HG03565 (cell line): Measurements from ENCODE around the gene AKT3.

Experiments
- ATAC-seq: cut with Tn5 transposase; IDR thresholded peaks from one replicate; pipeline ENCODE4 v1.9.1; 2021; ENCODE audit warnings: mild to moderate bottlenecking, moderate library complexity; ENCODE audit not compliant: unreplicated experiment

The AKT3 gene

DNA sequence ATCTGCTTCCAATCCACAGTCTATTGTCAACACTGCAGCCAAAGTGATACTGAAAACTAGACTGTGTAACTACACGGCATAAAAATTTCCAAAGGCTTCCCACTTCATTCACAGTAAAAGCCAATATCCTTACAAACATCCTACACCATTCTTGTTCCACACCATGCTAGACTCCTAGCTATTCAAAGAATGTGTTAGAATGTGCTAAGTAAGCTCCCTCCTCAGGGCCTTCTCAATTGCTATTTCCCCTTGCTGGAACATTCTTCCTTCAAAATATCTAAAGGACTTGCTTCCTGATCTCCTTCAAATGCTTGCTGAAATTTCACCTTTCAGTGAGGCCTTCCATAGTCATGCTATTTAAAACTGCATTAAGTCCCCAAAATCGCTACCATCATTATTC, 228.1 kb downstream of the AKT3 start:
- no peak for ATAC-seq

DNA sequence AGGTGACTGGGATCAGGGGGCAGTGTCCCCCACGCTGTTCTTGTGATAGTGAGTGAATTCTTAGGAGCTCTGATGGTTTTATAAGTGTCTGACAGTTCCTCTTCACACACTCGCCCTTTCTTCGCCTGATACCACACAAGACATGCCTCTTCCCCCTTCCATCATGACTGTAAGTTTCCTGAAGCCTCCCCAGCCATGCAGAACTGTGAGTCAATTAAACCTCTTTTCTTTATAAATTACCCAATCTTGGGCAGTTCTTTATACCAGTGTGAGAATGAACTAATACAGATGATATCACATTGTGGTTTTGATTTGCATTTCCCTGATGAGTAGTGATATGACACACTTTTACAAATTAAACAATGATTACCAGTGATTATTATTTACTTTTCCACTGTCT, 229.9 kb downstream of the AKT3 start:
- no peak for ATAC-seq

DNA sequence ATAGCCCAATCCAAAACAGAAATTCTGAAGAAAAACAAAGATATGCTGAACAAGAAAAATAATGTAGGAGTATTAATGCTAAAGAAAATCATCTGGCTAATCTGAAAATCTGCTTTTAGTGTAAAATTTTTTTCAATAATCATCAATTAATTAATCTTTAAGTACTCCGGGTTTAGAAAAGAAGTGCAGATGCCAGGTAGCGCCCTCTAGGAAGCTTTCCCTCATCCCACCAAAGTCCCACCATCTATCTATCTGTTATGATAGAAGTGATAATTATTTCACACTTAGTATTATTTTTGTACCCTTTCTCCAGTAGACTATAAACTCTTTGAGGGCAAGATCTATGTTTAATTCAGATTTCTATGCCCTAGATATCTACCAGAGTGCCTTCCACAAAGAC, 240.3 kb downstream of the AKT3 start:
- ATAC-seq: no peak

DNA sequence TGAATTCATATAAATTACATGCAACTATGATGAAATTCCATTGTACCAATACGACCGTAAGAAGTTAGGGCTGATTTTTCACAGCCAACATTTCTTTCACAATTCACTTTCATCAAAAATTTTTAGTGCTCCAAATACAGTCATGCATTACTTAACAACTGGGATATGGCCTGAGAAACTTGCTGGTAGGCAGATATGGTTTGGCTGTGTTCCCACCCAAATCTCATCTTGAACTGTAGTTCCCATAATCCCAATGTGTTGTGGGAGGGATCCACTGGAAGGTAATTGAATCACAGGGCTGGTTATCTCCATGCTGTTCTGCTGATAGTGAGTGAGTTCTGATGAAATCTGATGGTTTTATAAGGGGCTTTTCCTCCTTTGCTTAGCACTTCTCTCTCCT, 244.4 kb downstream of the AKT3 start:
- ATAC-seq: no peak

DNA sequence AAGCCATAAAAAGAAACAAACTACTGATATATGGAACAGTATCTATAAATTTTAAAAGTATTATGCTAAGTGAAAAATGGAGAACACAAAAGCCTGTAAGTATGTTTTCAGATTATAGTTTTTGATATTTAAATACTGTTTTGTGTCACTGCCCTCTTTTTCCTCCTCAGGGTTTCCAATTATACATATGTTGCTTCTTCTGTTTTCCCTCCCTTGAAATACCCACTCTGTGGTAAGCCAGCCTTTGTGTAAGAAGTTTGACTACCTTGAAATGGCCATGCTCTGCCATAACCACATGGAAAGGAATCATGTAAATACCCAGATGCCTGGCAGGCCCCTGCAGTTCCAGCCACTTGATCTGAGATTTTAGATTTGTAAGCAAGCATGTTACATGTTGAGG, 248.3 kb downstream of the AKT3 start:
- ATAC-seq: no peak

DNA sequence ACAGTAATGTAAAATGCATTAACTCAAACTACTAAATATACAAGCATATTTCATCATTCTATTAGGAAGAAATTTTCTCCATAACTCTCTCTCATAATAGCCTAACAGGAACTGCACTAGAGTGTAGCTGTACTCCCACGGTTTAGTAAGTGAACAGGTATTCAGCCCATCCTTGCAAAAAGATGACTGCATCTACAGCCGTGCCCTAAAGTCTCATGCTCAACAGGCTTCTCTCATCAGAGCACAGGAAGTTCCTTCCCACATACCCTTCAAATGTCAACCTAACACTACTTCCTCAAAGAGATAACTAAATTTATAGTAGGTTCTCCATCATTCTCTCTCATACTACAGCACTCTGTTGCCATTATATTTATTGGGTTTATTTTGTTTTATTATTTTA, 251.6 kb downstream of the AKT3 start:
- no peak for ATAC-seq

DNA sequence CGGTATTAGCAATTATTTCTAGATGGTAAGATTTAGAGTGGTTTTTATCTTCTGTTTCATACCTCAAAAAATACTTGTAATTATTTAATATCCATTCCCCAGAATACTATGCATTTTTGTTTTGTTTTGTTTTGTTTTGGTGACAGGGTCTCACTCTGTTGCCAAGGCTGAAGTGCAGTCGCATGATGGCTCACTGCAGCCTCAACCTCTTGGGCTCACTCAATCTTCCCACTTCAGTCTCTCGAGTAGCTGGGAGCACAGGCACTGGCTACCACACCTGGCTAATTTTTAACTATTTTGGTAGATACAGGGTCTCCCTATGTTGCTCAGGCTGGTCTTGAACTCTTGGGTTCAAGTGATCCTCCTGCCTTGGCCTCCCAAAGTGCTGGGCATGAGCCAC, 252.7 kb downstream of the AKT3 start:
- ATAC-seq: no peak

DNA sequence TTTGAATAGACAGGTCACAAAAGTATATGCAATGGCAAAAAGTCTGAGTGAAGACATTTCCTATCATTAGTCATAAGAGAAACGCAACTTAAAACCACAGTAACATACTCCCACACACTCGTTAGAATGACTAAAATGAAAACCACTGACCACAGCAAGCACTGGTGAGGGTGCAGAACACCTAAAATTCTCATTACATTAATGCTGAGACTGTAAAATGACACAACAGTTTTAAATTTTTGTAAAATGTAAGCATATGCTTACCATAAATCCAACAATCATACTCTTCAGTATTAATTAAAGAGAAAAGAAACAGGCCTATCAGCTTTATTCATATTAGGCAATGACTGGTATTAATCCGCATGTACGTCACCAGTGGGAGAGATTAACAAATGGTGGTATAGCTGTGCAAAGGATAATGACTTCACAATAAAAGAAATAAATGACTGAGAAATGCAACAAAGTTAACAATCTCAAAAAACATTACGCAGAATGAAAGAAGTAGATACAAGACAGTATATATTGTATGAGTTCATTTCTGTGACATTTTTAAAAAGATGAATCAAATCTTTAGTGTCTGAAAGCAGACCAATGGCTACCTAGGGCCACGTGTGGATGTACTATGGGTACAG, 253.5 kb downstream of the AKT3 start:
- ATAC-seq: peak; percentile 92

DNA sequence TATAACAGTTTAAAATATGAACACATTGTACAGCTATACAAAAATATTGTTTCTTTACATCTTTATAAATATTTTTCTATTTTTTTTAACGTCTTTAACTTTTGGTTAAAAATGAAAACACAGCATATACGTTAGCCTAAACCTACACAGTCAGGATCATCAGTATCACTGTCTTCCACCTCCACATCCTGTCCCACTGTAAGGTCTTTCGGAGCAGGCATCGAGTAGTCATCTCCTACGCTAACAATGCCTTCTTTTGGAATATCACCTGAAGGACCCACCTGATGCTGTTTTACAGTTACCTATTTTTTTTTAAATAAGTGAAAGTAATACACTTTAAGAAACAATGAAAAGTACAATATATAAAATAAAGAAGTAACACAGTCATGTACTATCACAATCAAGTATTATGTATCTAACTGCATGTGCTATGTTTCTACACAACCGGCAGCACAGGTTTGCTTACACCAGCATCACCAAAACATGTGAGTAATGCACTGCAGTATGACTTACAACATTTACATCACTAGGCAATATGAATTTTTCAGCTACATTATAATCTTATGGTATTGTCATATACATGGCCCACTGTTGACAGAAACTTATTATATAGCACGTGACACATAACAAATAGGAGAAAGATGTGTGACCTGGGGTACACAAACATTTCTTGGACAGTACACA, 254.4 kb downstream of the AKT3 start:
- peak; percentile 17 for ATAC-seq

DNA sequence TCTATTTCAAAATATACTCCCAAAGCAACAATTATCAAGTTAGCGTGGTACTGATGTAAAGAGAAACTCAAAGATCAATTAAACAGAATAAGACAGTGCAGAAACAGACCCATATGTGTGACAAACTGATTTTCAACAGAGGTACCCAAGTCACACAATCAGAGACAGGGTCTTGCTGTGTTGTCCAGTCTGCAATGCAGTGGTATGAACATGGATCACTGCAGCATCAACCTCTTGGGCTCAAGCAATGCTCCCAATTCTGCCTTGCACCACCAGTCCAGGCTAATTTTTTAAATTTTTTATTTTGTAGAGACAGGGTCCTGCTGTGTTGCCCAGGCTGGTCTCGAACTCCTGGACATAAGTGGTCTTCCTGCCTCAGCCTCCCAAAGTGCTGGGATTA, 255.6 kb downstream of the AKT3 start:
- ATAC-seq: no peak

DNA sequence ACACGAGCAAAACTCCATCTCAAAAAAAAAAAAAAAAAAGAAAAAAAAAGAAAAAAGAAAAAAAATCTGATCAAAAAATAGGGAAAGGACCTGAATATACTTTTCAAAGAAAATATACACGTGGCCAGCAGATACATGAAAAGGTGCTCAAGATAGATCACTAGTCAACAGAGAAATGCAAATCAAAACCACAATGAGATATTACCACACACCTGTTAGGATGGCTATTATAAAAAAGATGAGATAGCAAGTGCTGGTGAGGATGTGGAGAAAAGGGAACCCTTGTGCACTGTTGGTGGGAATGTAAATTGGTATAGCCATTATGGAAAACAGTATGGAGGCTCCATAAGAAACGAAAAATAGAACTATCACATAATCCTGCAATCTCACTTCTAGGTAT, 260.8 kb downstream of the AKT3 start:
- ATAC-seq: peak; percentile 58

DNA sequence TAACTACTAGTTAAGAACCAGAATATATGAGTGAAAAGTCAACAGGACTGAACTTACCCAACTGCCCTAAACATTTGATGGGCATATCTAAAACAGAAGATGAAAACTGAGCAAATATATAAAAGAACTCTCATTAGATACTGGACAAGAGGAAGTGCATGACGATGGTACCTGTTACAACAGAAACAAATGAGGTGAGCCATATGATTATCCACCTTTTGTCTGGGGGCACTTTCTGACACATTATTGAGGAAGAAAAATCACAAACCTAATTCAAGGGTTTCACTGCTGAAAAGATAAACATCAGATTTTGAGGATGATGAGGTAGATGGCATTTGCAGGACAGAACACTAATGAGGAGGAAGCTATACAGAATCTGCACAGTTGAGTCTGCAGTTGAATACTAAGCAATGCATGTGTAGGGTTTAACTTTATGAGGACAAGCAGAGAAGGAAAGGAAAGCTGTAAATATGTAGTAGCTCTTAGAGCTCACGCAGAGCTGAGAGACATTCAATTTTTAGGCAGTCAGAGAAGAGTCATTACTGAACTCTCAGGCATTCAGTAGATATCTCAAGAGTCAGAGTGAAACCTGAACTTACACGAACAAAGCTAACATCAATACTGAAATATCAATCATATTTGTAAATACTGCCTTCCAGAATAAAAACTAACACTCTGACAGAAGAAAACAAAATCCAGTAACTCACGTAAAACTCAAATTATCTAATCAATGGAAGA, 262.1 kb downstream of the AKT3 start:
- ATAC-seq: peak; percentile 93

DNA sequence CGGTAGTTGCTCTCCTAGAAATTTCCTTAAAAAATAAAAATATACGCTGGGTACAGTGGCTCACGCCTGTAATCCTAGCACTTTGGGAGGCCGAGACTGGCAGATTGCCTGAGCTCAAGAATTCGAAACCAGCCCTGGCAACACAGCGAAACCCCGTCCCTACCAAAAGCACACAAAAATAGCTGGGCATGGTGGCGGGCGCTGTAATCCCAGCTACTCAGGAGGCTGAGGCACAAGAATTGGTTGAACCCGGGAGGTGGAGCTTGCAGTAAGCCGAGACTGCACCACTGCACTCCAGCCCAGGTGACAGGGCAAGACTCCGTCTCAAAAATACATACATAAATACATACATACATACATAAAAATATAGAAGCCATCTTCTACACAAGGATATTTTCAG, 262.8 kb downstream of the AKT3 start:
- no peak for ATAC-seq

DNA sequence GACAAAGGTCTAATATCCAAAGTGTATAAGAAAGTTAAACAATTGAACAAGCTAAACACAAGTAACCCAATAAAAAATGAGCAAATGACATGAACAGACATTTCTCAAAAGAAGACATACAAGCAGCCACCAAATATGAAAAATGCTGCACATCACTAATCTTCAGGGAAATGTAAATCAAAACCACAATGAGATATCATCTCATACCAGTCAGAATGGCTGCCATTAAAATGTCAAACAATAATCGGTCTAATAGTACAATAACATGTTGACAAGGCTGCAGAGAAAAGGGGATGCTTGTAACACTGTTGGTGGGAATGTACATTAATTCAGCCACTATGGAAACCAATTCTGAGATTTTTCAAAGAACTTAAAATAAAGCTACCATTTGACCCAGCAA, 264.1 kb downstream of the AKT3 start:
- no peak for ATAC-seq

DNA sequence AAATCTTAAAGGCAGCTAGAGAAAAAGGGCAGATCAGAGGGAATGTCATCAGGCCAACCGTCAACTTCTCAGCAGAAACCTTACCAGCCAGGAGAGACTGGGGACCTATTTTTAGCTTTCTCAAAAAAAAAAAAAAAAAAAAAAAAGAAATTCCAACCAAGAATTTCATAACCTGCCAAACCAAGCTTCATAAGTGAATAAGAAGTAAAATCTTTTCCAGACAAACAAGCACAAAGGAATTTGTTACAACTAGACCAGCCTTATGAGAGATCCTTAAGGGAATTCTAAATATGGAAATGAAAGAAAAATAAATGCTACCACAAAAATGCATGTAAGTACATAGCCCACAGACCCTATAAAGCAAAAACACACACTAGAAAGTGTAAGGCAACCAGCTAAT, 267.7 kb downstream of the AKT3 start:
- no peak for ATAC-seq

DNA sequence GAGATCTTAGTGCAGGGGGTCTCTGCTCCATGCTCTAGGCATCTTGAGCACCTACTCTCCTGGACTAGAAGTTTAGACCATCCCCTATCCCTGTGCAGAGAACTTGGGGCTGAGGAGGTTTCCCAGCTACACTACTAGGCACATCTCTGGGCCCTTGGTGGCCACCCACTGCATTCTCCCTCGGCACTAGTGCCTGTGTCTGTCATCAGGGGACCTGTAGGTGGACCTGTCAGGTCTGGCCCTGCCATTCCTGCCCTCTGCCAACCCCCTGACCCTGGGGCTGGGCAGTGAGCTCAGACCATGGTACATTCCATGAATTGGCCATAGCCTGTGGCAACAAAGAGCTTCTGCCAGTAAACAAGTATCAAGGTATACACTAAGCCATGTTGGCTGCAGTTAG, 269.1 kb downstream of the AKT3 start:
- no peak for ATAC-seq

DNA sequence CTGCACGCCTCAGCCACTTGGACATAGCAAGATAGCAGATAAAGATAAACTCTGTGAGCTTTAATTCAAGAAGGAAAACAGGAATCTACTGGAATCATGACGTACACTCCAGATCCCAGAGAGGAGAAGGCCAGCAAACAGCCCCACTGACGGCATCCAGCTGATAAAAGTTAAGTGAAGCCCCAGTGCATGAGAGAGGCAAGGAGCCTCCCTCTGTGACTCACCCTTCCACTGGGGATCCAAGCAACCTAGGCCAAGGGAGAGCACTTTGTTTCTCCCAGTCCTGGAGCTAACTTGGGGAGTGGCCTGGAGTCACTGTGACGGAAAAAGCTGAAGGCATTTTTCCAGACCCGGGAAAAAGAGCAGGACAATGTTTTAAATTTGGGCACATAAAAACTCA, 270.0 kb downstream of the AKT3 start:
- ATAC-seq: no peak

DNA sequence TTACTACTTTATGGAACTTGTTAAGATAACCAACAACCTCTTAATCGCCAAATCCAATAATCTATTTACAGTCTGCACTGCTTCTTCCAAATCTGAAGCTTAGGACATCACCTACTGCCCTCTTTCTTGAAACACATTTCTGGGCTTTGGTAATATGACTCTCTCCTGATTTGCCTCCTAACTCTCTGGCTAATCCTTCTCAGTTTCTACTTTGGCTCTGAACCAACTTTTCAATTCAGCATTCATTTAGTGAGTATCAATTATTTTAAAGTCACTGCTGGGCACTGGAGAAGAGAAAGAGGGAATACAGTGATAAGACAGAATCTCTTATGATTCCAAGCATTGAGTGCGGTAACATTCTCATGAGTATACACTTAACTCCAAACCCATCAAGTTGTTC, 275.0 kb downstream of the AKT3 start:
- no peak for ATAC-seq

DNA sequence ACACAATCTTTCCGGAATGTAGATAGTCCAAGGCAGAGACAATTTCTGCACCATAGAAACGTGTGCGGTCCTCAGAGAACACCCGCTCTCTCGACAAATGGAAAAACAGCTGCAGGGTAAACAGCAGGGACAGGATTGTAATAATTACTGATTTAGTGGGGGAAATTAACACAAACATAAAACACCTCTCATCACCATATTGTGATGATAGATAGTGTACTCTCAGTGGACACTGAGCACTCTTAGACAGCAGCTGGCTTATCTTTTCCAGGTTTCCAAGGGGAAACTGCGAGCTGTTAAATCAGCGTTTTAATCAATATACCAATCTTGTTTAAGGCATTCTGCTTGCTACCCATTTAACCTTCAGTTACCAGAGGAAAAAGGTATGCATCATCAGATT, 277.1 kb downstream of the AKT3 start:
- no peak for ATAC-seq

DNA sequence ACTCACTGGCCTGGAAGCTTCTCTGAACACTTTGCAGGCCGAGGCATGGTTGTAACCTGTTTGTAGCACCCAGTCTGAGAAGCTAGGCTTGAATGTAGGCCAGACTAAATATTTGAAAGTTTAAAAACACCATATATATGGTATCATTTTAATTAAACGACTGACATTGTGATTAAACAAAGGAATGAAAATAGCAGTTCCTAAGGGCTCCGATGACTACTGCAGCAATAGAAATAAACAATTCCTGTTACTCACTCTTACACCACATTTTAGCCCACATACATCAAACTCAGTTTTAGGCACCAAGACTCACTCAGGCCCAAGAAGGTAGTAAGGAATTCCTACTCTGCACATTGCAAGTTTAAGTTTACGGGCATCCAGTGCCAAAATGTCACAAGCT, 281.2 kb downstream of the AKT3 start:
- no peak for ATAC-seq

DNA sequence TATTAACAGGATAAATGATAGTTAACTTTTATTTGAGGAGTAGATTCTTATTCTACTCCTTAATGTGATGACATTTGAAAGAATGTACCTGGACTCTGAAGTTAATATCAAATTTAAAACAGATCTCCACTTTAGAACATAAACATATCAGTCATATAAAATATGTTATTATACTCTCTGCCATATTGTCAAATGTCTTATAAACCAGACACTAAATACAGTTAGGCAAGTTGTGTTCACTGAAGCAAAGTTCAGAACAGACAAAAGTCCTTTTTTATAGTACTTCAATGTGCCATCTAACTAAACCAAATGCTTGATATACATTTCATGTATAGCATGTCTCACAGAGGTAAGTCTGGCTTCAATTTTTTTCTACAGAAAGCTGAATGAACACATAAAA, 285.2 kb downstream of the AKT3 start:
- ATAC-seq: no peak

DNA sequence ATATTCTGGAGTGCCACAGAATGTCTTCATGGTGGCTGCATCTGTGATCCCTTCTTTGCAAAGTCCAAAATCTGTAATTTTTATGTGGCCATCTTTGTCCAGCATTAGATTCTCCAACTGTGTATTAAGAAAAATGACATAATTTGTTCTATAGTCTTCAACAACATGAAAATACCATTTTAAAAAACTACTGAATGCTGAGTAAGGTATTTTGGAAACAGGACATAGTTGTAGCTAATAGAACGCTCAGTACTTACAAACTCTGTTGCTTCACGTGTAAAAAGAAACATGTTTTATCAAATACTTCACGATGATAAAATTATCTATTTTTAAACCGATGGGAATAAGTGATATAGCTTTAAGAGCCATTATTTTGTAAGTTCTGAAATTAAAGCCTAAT, 286.3 kb downstream of the AKT3 start:
- ATAC-seq: no peak
